RPMI8226 (cell line): ENCODE measurements around the gene DDAH2.

ENCODE experiments used
- DNase-seq: peaks from one replicate; pipeline ENCODE4 v3.0.0-alpha.2; 2015

Gene DDAH2

GRCh38 chr6:31687860-31688693 lies 41.0 kb downstream of the DDAH2 start:
- no peak for DNase-seq

GRCh38 chr6:31687321-31687720 lies 41.8 kb downstream of the DDAH2 start:
- no peak for DNase-seq

DNA sequence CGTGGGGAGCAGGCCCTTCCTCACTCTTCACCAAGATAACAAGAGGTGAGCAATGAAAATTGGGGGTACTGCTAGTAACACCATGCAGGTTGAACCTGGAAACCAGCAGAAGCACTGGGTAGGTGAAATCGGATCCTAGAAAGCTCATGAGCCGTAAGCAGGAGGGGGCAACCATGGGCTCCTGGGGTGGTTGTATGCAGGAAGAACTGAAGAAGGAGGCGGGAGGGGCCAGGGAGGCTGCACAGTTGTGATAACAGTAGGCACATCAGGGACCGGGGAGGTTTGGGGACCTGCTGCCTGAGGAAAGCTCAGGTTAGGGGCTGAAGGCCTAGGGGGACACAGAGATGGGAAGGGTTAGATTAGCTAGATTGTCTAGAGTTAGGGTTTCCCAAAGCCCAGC lies 42.6 kb downstream of the DDAH2 start:
- DNase-seq: no peak

DNA sequence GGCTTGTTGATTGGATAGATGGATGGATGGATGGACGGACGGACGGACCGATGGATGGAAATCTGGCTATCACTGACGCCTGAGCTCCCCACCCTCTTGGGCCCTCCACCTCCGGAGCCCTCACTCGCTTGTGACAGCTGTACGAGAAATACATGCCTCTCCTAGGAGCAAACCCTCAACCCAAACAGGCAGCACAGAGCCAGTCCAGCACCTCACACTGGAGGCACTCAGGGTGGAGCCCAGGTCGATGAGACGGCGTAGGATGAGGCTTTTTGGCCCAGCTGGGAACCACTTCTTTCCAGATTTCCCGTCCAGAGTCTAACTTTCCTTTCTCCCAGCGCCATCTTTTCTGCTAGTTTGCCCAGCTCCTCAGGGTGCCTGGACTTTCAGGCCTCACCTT lies 45.5 kb downstream of the DDAH2 start:
- no peak for DNase-seq

- DNase-seq: peak; percentile 68
These were observed 47.9 kb downstream of the DDAH2 start for GRCh38 chr6:31681135-31681671.

DNA sequence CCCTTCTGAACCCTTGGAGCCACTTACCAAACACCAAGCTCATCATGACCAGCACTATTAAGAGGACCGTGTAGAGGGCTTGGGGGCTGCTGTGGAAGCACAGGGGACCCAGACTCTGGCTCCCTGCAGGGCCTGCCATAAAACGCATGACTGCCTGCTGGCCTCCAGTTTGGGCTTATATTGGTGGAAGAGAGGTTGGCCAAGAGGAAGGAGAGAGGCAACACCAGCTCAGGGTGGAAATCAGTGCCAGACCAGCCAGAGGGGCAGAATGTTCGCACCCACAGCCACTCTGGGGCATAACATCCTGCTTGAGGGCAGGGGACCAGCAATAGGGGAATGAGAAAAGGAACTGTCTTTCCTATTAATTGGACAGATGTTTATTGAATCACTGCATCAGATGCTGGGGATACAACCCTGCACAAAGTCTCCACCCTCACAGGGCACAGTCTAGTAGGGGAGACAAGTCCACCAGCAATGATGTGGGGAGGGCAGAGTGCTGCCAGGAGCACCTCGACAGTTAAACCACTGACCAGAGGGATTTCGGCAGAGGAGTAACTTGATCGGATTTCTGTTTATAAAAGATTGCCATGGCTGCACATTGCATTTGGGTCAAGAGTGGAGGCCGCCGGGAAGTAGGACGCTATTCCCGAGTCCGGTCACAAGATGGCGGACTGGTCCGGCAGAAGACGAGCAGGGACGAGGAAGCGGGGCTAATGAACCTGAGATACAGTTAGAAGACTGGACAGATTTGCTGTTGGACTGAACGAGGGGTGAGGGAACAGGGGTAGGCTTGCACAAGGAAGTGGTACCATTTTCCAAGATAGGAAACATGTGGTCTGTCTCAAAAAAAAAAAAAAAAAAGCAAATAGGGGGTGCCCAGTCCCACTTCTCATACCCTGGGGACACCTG lies 48.6 kb downstream of the DDAH2 start, which contains the start of gene LY6G5C:
LY6G5C (minus strand) TSS at position 842 of the 909 bp plus-strand sequence; CDS start at position 148, 694 bp downstream.
- peak; percentile 77 for DNase-seq

DNA sequence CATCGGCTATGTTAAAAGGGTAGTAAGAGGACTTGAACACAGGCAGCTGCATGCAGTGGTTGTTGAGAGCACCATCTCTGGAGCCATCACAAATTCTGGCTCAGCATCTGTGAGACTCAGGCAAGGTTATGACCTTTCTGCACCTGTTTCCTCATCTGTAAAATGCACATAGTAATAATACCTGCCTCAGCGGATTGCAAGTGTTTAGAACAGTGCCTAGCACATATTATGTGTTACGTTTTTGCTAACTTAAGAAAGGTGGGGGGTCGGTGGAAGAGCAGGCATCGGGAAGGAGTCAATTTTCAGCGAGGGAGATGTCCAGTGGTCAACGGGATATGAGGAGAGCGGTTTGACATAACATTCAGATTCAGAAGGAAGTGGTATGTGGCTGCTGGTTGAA lies 51.1 kb downstream of the DDAH2 start:
- peak; percentile 81 for DNase-seq
